OCI-LY1 (cell line): Measurements from ENCODE around the gene CHST11.

Experiments
- H2AFZ ChIP-seq: fragments of 200-600 bp; sonication (generic), shearing (Covaris generic); 2 replicates; pipeline ENCODE4 v1.6.0; 2014; ENCODE audit warnings: antibody characterized with exemption, mild to moderate bottlenecking, low read length
- H3F3A ChIP-seq: fragments of 200-600 bp; sonication (generic), shearing (Covaris generic); 2 replicates; pipeline ENCODE4 v1.6.0; 2014; ENCODE audit warnings: mild to moderate bottlenecking, antibody characterized with exemption, low read length, moderate library complexity; ENCODE audit not compliant: insufficient read depth
- H3K27ac ChIP-seq: fragments of 200-600 bp; sonication (generic); 2 replicates; pipeline ENCODE4 v1.5.1; 2014; ENCODE audit warnings: low read length, mixed run types, mild to moderate bottlenecking, low read depth; ENCODE audit not compliant: poor library complexity, severe bottlenecking
- H3K27me3 ChIP-seq: fragments of 200-600 bp; sonication (generic); 2 replicates; pipeline ENCODE4 v1.6.0; 2014; ENCODE audit warnings: antibody characterized with exemption, mild to moderate bottlenecking, low read length, moderate library complexity; ENCODE audit not compliant: insufficient read depth
- H3K36me3 ChIP-seq: fragments of 200-600 bp; sonication (generic); 2 replicates; pipeline ENCODE4 v1.6.1; 2014; ENCODE audit warnings: mild to moderate bottlenecking, antibody characterized with exemption, low read length, moderate library complexity, mixed read lengths; ENCODE audit not compliant: insufficient read depth
- H3K4me1 ChIP-seq: fragments of 200-600 bp; sonication (generic); 2 replicates; pipeline ENCODE4 v1.5.1; 2014; ENCODE audit warnings: mild to moderate bottlenecking, low read length, moderate library complexity; ENCODE audit not compliant: insufficient read depth, severe bottlenecking
- H3K4me2 ChIP-seq: fragments of 200-600 bp; sonication (generic), shearing (Covaris generic); 2 replicates; pipeline ENCODE4 v1.6.1; 2014; ENCODE audit warnings: low read length
- H3K4me3 ChIP-seq: fragments of 200-600 bp; sonication (generic); 2 replicates; pipeline ENCODE4 v1.5.1; 2014; ENCODE audit warnings: low read length, low read depth, mild to moderate bottlenecking, mixed read lengths; ENCODE audit not compliant: poor library complexity, severe bottlenecking
- H3K79me2 ChIP-seq: fragments of 200-600 bp; shearing (Covaris generic); 2 replicates; pipeline ENCODE4 v1.6.1; 2016; ENCODE audit warnings: mixed run types, low read length, mixed read lengths; ENCODE audit not compliant: insufficient read depth
- H3K9ac ChIP-seq: fragments of 200-600 bp; sonication (generic), shearing (Covaris generic); 2 replicates; pipeline ENCODE4 v1.6.1; 2014; ENCODE audit warnings: mild to moderate bottlenecking, low read length, mixed read lengths
- H3K9me2 ChIP-seq: fragments of 200-600 bp; sonication (generic), shearing (Covaris generic); 2 replicates; pipeline ENCODE4 v1.6.1; 2014; ENCODE audit warnings: low read depth, mild to moderate bottlenecking, low read length, mixed read lengths
- H3K9me3 ChIP-seq: fragments of 200-600 bp; shearing (Covaris generic); 2 replicates; pipeline ENCODE4 v1.6.1; 2014; ENCODE audit warnings: low read length, mixed read lengths
- H4K20me1 ChIP-seq: fragments of 200-600 bp; sonication (generic), shearing (Covaris generic); 2 replicates; pipeline ENCODE4 v1.6.0; 2016; ENCODE audit warnings: mild to moderate bottlenecking, low read length; ENCODE audit not compliant: insufficient read depth
- CTCF ChIP-seq: fragments of 200-600 bp; sonication (generic), shearing (Covaris generic); IDR thresholded peaks from 2 replicates; pipeline ENCODE4 v1.5.1; 2017; ENCODE audit warnings: mild to moderate bottlenecking, antibody characterized with exemption, low read length, moderate library complexity, mixed read lengths
- EZH2 ChIP-seq: fragments of 200-600 bp; sonication (generic), shearing (Covaris generic); IDR thresholded peaks from 2 replicates; pipeline ENCODE4 v1.8.0; 2017; ENCODE audit warnings: borderline replicate concordance, mixed run types, mild to moderate bottlenecking, antibody characterized with exemption, low read length, moderate library complexity, mixed read lengths

The CHST11 gene

GRCh38 chr12:104446646-104447421 is 9.9 kb upstream of the CHST11 start:
- no peak overlapping the region for H3K27ac ChIP-seq
- H3K9ac ChIP-seq: no peak overlapping the region
- H4K20me1 ChIP-seq: no peaks in the 10 kb centered on the region
- H3K9me3 ChIP-seq: no peaks in the 10 kb centered on the region
- H3K36me3 ChIP-seq: no peaks in the 10 kb centered on the region; the same call in 1 of the 2 replicates
- H3K79me2 ChIP-seq: no peaks in the 10 kb centered on the region
- no peaks in the 10 kb centered on the region for H3K4me1 ChIP-seq
- H3K4me3 ChIP-seq: no peak overlapping the region
- H3F3A ChIP-seq: no peaks in the 10 kb centered on the region
- no peaks in the 10 kb centered on the region for H3K27me3 ChIP-seq
- no peak overlapping the region for H2AFZ ChIP-seq
- H3K4me2 ChIP-seq: no peak overlapping the region
- no peak for TF ChIP-seq EZH2
- TF ChIP-seq CTCF: no peak
- no peaks in the 10 kb centered on the region for H3K9me2 ChIP-seq

DNA sequence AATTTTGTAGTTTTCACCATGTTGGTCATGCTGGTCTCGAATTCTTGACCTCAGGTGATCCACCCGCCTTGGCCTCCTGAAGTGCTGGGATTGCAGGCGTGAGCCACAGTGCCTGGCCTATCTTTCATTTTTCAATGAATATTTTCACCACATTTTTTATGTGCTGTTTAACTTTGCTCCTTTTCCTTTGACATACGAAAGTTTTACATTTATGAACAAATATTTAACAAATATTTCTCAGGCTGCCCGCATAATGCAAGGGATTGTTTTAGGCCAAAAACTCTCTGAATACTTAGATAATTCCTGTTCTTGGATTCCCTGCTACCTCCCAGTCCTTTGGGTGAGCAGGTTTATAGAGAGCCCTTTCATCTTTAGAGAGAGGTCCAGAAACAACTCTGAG is 8.7 kb upstream of the CHST11 start:
- no peaks in the 10 kb centered on the region for H3K4me1 ChIP-seq
- H3K27me3 ChIP-seq: no peaks in the 10 kb centered on the region
- H3K27ac ChIP-seq: no peak overlapping the region
- H3K4me3 ChIP-seq: no peak overlapping the region
- H3K79me2 ChIP-seq: no peaks in the 10 kb centered on the region
- no peaks in the 10 kb centered on the region for H4K20me1 ChIP-seq
- TF ChIP-seq CTCF: no peak
- no peak for TF ChIP-seq EZH2
- no peaks in the 10 kb centered on the region for H3F3A ChIP-seq
- H2AFZ ChIP-seq: no peak overlapping the region
- H3K9me2 ChIP-seq: no peaks in the 10 kb centered on the region
- H3K9me3 ChIP-seq: no peaks in the 10 kb centered on the region
- no peak overlapping the region for H3K9ac ChIP-seq
- no peak overlapping the region for H3K4me2 ChIP-seq
- H3K36me3 ChIP-seq: no peaks in the 10 kb centered on the region; the same call in 1 of the 2 replicates

- Histone ChIP-seq H3K4me1 (no peaks in the 10 kb centered on the region), H3K9me2 (no peaks in the 10 kb centered on the region), H4K20me1 (no peaks in the 10 kb centered on the region), H2AFZ (no peak overlapping the region), H3F3A (no peaks in the 10 kb centered on the region), H3K4me3 (no peak overlapping the region), H3K4me2 (no peak overlapping the region), H3K9me3 (no peaks in the 10 kb centered on the region), H3K36me3 (no peaks in the 10 kb centered on the region; the same call in 1 of the 2 replicates), H3K27ac (no peak overlapping the region), H3K9ac (no peak overlapping the region), H3K27me3 (no peaks in the 10 kb centered on the region), H3K79me2 (no peaks in the 10 kb centered on the region)
- no peak for TF ChIP-seq CTCF
- TF ChIP-seq EZH2: no peak
Observed at GRCh38 chr12:104448451-104448850, 8.3 kb upstream of the CHST11 start.
